Smooth muscle cell (in vitro differentiated cells): Measurements from ENCODE around the gene PCYT2. TPM values are rescaled to one million over a fixed set of nuclear protein-coding genes. Genes with fewer than 3 reads are reported as not detected.

Experiments used
- DNase-seq: peaks from one replicate; lab custom pipeline; 2025; ENCODE audit not compliant: unreplicated experiment; lab: John Stamatoyannopoulos, UW
- H2AFZ ChIP-seq: fragments of 200-600 bp; sonication (generic); 2 replicates; pipeline ENCODE4 v1.6.0; 2016; ENCODE audit warnings: antibody characterized with exemption, low read depth, mild to moderate bottlenecking
- H3F3A ChIP-seq: fragments of 200-600 bp; sonication (generic); 2 replicates; pipeline ENCODE4 v1.6.0; 2017; ENCODE audit warnings: antibody characterized with exemption, low read depth
- H3K27ac ChIP-seq: fragments of 200-600 bp; sonication (generic); 2 replicates; pipeline ENCODE4 v1.5.1; 2016; ENCODE audit warnings: low read depth, mild to moderate bottlenecking
- H3K27me3 ChIP-seq: fragments of 200-600 bp; sonication (generic); 2 replicates; pipeline ENCODE4 v1.6.1; 2016; ENCODE audit warnings: low read depth, mild to moderate bottlenecking
- H3K36me3 ChIP-seq: fragments of 200-600 bp; sonication (generic); 2 replicates; pipeline ENCODE4 v1.5.1; 2016; ENCODE audit warnings: low read depth
- H3K4me1 ChIP-seq: fragments of 200-600 bp; sonication (generic); 2 replicates; pipeline ENCODE4 v1.5.1; 2016; ENCODE audit warnings: low read depth
- H3K4me2 ChIP-seq: fragments of 200-600 bp; sonication (generic); 2 replicates; pipeline ENCODE4 v1.6.0; 2016; ENCODE audit warnings: mild to moderate bottlenecking
- H3K4me3 ChIP-seq: fragments of 200-600 bp; sonication (generic); 2 replicates; pipeline ENCODE4 v1.5.1; 2016; ENCODE audit warnings: mild to moderate bottlenecking
- H3K79me2 ChIP-seq: fragments of 200-600 bp; sonication (generic); 2 replicates; pipeline ENCODE4 v1.6.0; 2016; ENCODE audit warnings: low read depth, mild to moderate bottlenecking
- H3K9ac ChIP-seq: fragments of 200-600 bp; sonication (generic); 2 replicates; pipeline ENCODE4 v1.6.0; 2016; ENCODE audit warnings: low read depth
- H3K9me3 ChIP-seq: fragments of 200-600 bp; sonication (generic); replicated peaks from 2 replicates; pipeline ENCODE4 v1.5.1; 2016; ENCODE audit warnings: low read depth
- H4K20me1 ChIP-seq: fragments of 200-600 bp; sonication (generic); 2 replicates; pipeline ENCODE4 v1.6.0; 2016; ENCODE audit warnings: low read depth
- CTCF ChIP-seq: fragments of 200-600 bp; sonication (generic); IDR thresholded peaks from 2 replicates; pipeline ENCODE4 v1.5.1; 2017; ENCODE audit warnings: borderline replicate concordance, mild to moderate bottlenecking, antibody characterized with exemption; ENCODE audit not compliant: insufficient read depth, poor library complexity, severe bottlenecking
- WGBS: methylation state at CpG from one replicate; pipeline ENCODE4 v1.1.7; 2016; ENCODE audit warnings: low lambda C conversion rate; 5-methylcytosine and 5-hydroxymethylcytosine counted together
- polyA plus RNA-seq: library from polyadenylated mRNA; unstranded; fragments of >200 nt; fragmentation: Nextera tagmentation; extraction: Ambion mirVana; gene quantifications from 2 replicates; pipeline ENCODE4 v1.2.1, GENCODE V29; 2016
- total RNA-seq: library from RNA; depleted of rRNA; stranded (reverse); fragments of >200 nt; gene quantifications from 2 replicates; pipeline ENCODE4 v1.2.3, GENCODE V29; 2014

PCYT2 gene
- total and polyA plus RNA-seq, 2 experiments from 2014 or later: 11.4 to 50.6 TPM

- Histone ChIP-seq H2AFZ (no peak overlapping the region), H3K9me3 (no peaks in the 10 kb centered on the region), H3K4me2 (no peak overlapping the region), H3K79me2 (no peaks in the 10 kb centered on the region), H3K27ac (no peak overlapping the region), H4K20me1 (no peaks in the 10 kb centered on the region), H3K4me1 (no peaks in the 10 kb centered on the region), H3K27me3 (peaks cover 30% of the 10 kb centered on the region), H3K36me3 (no peaks in the 10 kb centered on the region), H3K4me3 (no peak overlapping the region), H3K9ac (no peak overlapping the region), H3F3A (no peaks in the 10 kb centered on the region)
- peak; percentile 2 for TF ChIP-seq CTCF
- 82% methylated on average over 15 of the region's 15 CpGs for WGBS
- no peak for DNase-seq
Observed at GRCh38 chr17:81958633-81959342, 47.6 kb upstream of the PCYT2 start.

GRCh38 chr17:81957691-81958432 is 46.7 kb upstream of the PCYT2 start:
- H3K27ac ChIP-seq: no peak overlapping the region
- H3K9ac ChIP-seq: no peak overlapping the region
- 92% methylated on average over 18 of the region's 19 CpGs for WGBS
- no peaks in the 10 kb centered on the region for H3K9me3 ChIP-seq
- H2AFZ ChIP-seq: no peak overlapping the region
- H3K4me2 ChIP-seq: no peak overlapping the region
- H4K20me1 ChIP-seq: no peaks in the 10 kb centered on the region
- H3K4me1 ChIP-seq: no peaks in the 10 kb centered on the region
- H3K79me2 ChIP-seq: no peaks in the 10 kb centered on the region
- H3F3A ChIP-seq: no peaks in the 10 kb centered on the region
- no peaks in the 10 kb centered on the region for H3K36me3 ChIP-seq
- no peak overlapping the region for H3K4me3 ChIP-seq
- TF ChIP-seq CTCF: no peak
- peaks cover 30% of the 10 kb centered on the region for H3K27me3 ChIP-seq
- DNase-seq: no peak

GRCh38 chr17:81956607-81957589 is 45.7 kb upstream of the PCYT2 start:
- Histone ChIP-seq H3K4me3 (no peak overlapping the region), H3K27me3 (peaks cover 26% of the 10 kb centered on the region), H3F3A (no peaks in the 10 kb centered on the region), H3K4me2 (no peak overlapping the region), H3K36me3 (no peaks in the 10 kb centered on the region), H2AFZ (no peak overlapping the region), H3K27ac (no peak overlapping the region), H4K20me1 (no peaks in the 10 kb centered on the region), H3K79me2 (no peaks in the 10 kb centered on the region), H3K9me3 (no peaks in the 10 kb centered on the region), H3K9ac (no peak overlapping the region), H3K4me1 (no peaks in the 10 kb centered on the region)
- no peak for TF ChIP-seq CTCF
- DNase-seq: no peak
- WGBS: 88% methylated on average over 45 of the region's 45 CpGs
